Hepatocyte (in vitro differentiated cells): ENCODE data around the gene C2orf78.

Experiments
- EZH2 ChIP-seq: fragments of 200-600 bp; sonication (generic); IDR thresholded peaks from 2 replicates; pipeline ENCODE4 v1.6.1; 2016; ENCODE audit warnings: antibody characterized with exemption, mild to moderate bottlenecking, borderline replicate concordance
- EZH2phosphoT487 ChIP-seq: fragments of 200-600 bp; sonication (generic); IDR thresholded peaks from one replicate; pipeline ENCODE4 v1.6.1; 2018; ENCODE audit warnings: antibody characterized with exemption, mild to moderate bottlenecking, low read depth, moderate library complexity; ENCODE audit not compliant: unreplicated experiment, severe bottlenecking
- TF ChIP-seq, protein P1 (sequence below): fragments of 200-600 bp; sonication (generic); IDR thresholded peaks from 2 replicates; pipeline ENCODE4 v1.5.1; 2016; ENCODE audit warnings: antibody characterized with exemption, mild to moderate bottlenecking; ENCODE audit not compliant: poor library complexity

DNA sequence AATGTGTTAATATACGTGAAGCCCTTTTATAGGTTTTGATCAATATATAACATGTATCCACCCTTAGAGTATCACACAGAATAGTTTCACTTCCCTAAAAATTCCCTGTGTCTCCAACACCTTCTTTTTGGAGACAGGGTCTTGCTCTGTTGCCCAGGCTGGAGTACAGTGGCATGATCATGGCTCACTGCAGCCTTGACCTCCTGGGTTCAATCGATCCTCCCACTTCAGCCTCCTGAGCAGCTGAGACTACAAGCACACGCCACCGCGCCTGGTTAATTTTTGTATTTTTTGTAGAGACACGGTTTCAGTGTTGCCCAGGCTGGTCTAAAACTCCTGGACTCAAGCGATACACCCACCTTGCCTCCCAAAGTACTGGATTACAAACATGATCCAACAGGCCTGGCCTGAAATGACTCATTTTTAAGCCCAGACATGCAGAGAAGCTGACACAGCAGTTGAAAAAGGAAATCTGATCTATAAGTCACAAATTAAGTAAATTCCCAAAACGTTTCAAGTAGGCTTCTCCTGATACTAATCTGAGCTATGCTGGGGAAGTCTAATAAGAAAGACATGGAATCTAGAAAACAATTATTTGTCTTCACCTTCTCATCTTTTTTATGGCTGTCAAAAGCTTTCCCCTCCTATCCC lies 7.0 kb upstream of the C2orf78 start:
- TF ChIP-seq, protein P1, sequence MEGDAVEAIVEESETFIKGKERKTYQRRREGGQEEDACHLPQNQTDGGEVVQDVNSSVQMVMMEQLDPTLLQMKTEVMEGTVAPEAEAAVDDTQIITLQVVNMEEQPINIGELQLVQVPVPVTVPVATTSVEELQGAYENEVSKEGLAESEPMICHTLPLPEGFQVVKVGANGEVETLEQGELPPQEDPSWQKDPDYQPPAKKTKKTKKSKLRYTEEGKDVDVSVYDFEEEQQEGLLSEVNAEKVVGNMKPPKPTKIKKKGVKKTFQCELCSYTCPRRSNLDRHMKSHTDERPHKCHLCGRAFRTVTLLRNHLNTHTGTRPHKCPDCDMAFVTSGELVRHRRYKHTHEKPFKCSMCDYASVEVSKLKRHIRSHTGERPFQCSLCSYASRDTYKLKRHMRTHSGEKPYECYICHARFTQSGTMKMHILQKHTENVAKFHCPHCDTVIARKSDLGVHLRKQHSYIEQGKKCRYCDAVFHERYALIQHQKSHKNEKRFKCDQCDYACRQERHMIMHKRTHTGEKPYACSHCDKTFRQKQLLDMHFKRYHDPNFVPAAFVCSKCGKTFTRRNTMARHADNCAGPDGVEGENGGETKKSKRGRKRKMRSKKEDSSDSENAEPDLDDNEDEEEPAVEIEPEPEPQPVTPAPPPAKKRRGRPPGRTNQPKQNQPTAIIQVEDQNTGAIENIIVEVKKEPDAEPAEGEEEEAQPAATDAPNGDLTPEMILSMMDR, result no peak
- TF ChIP-seq EZH2, result no peak
- TF ChIP-seq EZH2phosphoT487, result no peak
